Stomach smooth muscle (tissue), 2 donors: Measurements from ENCODE around the gene GPRC5D.
A peak's percentile ranks its signal among the peaks of the same experiment; 100 is the strongest.

Source experiments
- H3K27ac ChIP-seq: one replicate; pipeline ENCODE4 v1.7.0; 2013; ENCODE audit warnings: mild to moderate bottlenecking, low read length, inconsistent platforms
- H3K27me3 ChIP-seq, 2 donors: one replicate each; pipeline ENCODE4 v1.7.0; 2013; ENCODE audit warnings: low read length in 2 of 2; ENCODE audit not compliant: insufficient read depth in 2 of 2, control insufficient read depth in 1 of 2
- H3K36me3 ChIP-seq, 2 donors: one replicate each; pipeline ENCODE4 v1.7.0; 2013; ENCODE audit warnings: low read length in 2 of 2; ENCODE audit not compliant: control insufficient read depth in 2 of 2, insufficient read depth in 2 of 2
- H3K4me1 ChIP-seq: one replicate; pipeline ENCODE4 v1.7.0; 2013; ENCODE audit warnings: low read length; ENCODE audit not compliant: control insufficient read depth, insufficient read depth
- H3K4me3 ChIP-seq, 2 donors: one replicate each; pipeline ENCODE4 v1.7.0; 2013; ENCODE audit warnings: low read length in 2 of 2
- H3K9ac ChIP-seq, 2 donors: one replicate each; pipeline ENCODE4 v1.7.0; 2013; ENCODE audit warnings: low read length in 2 of 2, mild to moderate bottlenecking in 1 of 2
- H3K9me3 ChIP-seq, 2 donors: one replicate each; pipeline ENCODE4 v1.7.0; 2013; ENCODE audit warnings: low read length in 2 of 2; ENCODE audit not compliant: control insufficient read depth in 2 of 2
- donor health status: healthy.
- donor health status: Pancreatic carcinoma.

GPRC5D gene

DNA sequence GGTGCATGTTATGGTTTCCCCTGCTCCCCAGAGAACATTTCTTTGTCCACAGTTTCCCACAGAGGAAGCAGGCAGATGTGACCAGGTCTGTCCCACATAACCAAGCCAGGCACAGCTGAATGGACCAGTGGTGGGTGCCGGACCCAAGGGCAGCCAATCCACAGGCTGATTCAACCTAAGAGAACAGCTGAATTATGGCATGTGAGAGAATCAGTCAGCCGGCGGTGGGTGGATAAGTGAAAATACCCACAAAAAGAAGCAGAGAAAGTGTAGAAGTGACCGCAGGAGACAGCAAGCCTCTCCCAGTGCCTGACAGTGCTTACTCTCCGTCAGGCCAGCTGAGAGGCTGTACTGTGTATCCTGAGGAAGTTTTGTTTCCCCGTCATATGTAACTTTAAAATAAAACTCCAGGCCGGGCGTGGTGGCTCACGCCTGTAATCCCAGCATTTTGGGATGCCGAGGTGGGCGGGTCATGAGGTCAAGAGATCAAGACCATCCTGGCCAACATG is 14.9 kb downstream of the GPRC5D start:
- Histone ChIP-seq H3K4me1 (no peaks in the 10 kb centered on the region), H3K4me3 (no peak overlapping the region)

DNA sequence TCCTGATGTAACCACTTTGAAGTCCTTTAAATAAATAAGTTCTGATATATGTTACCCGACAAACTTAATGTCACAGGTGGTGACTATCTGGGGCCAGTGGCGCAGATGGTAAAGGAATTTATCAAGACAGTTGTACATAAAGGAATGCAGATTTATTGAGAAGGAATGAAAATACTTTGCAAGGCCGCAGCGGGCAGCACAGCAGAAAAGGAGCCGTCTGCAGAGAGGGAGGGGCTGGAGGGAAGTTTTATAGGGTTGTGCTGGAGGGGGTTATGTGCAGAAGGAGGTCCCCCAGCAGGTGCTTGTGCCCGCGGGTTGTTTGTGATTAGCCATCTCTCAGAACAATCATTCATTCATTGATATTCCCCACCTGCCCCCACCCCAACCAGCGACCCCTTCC is 17.4 kb downstream of the GPRC5D start:
- Histone ChIP-seq H3K27me3 (no peaks in the 10 kb centered on the region), H3K4me1 (no peaks in the 10 kb centered on the region), H3K9ac (no peak overlapping the region), H3K9me3 (no peaks in the 10 kb centered on the region), H3K4me3 (no peak overlapping the region), H3K36me3 (no peaks in the 10 kb centered on the region), H3K27ac (no peak overlapping the region)

More for the DNA sequence above, 14.9 kb downstream of the GPRC5D start:
- no peaks in the 10 kb centered on the region for H3K9me3 ChIP-seq
- H3K9ac ChIP-seq, result no peak overlapping the region
- no peaks in the 10 kb centered on the region for H3K27me3 ChIP-seq
- no peak overlapping the region for H3K27ac ChIP-seq
- no peaks in the 10 kb centered on the region for H3K36me3 ChIP-seq

- Histone ChIP-seq H3K9me3 (no peaks in the 10 kb centered on the region), H3K27me3 (no peaks in the 10 kb centered on the region), H3K4me1 (no peaks in the 10 kb centered on the region), H3K27ac (no peak overlapping the region), H3K36me3 (no peaks in the 10 kb centered on the region), H3K4me3 (no peak overlapping the region), H3K9ac (no peak overlapping the region)
Measured at GRCh38 chr12:12933742-12934141, 18.2 kb downstream of the GPRC5D start.

GRCh38 chr12:12930633-12931219 is 21.2 kb downstream of the GPRC5D start:
- Histone ChIP-seq H3K9me3 (no peaks in the 10 kb centered on the region), H3K27ac (no peak overlapping the region), H3K4me3 (no peak overlapping the region), H3K9ac (no peak overlapping the region), H3K27me3 (no peaks in the 10 kb centered on the region), H3K36me3 (no peaks in the 10 kb centered on the region), H3K4me1 (peaks cover 5% of the 10 kb centered on the region)

DNA sequence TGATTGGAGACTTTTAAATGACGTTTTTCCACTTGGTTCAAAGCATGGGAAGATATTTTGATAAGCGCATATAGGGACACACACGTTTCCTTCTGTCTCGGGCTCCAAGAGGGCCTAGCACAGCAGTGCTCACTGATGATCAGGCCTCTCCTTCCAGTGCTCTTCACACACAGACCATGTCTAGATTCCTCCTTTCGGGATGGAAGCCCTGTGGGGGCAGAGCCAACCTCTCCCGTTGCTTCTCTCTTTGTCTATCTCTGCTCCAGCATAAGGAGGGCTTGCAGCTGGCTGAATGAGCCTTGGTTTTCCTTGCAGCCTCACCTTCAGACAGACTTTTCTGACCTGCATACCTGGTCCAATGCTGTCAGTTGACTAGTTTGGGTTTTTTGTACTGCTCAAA is 22.3 kb downstream of the GPRC5D start:
- H3K27me3 ChIP-seq, result no peaks in the 10 kb centered on the region
- peaks cover 5% of the 10 kb centered on the region for H3K4me1 ChIP-seq
- no peaks in the 10 kb centered on the region for H3K9me3 ChIP-seq
- no peak overlapping the region for H3K27ac ChIP-seq
- no peaks in the 10 kb centered on the region for H3K36me3 ChIP-seq
- H3K9ac ChIP-seq, result no peak overlapping the region
- no peak overlapping the region for H3K4me3 ChIP-seq

GRCh38 chr12:12927211-12928079 is 24.5 kb downstream of the GPRC5D start:
- H3K36me3 ChIP-seq, result no peaks in the 10 kb centered on the region
- no peaks in the 10 kb centered on the region for H3K9me3 ChIP-seq
- no peak overlapping the region for H3K27ac ChIP-seq
- H3K27me3 ChIP-seq, result no peaks in the 10 kb centered on the region
- H3K9ac ChIP-seq, result peak overlapping the region in 1 of 2 donors; percentile 51
- H3K4me3 ChIP-seq, result peak overlapping the region; percentile 60 to 66
- H3K4me1 ChIP-seq, result peaks cover 5% of the 10 kb centered on the region

DNA sequence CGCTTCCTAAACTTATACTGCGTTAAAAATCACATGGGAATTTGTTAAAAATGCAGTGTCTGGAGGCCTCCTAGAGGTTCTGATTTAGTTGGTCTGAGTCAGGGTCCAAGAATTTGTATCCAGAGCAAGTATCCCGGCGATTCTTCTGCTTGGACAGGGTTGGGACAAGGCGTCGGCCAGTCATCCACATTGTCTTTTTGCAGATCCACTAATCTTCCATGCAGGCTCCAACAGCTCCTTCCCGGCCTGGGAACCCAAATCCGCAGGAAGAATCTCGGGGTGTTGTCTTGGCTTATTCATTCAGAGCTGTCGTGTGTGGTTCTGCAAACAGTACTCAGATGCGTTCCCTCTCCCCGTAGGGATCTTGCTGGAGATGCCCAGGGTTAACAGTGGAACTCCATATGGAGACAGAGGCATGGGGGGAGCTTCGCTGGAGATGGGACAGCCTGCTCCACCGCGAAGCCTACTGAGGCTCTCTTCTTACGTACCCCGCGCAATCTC is 25.3 kb downstream of the GPRC5D start:
- Histone ChIP-seq H3K27ac (no peak overlapping the region), H3K9me3 (no peaks in the 10 kb centered on the region), H3K4me3 (peak overlapping the region in 1 of 2 donors; percentile 60), H3K27me3 (no peaks in the 10 kb centered on the region), H3K4me1 (peaks cover 5% of the 10 kb centered on the region), H3K9ac (no peak overlapping the region), H3K36me3 (no peaks in the 10 kb centered on the region)

DNA sequence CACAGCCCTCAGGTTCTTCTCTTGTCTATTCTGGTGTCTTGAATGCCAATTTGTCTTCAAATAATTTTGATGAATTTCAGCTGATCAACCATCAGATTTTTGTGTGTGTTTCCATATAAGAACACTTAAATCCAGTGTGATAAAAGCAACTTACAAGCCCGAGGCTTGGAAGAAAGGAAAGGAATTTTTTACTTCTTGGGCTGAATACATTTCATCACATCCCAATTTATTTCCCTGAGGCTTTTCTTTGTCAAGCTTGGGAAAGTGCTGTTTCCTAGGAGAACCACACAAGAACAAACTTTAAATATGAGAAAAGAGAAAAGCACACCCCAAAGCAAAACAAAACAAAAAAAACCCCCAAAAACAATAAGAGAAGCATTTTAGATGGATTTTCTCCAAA is 26.6 kb downstream of the GPRC5D start:
- Histone ChIP-seq H3K9ac (no peak overlapping the region), H3K27ac (no peak overlapping the region)

GRCh38 chr12:12924169-12924568 is 27.8 kb downstream of the GPRC5D start:
- Histone ChIP-seq H3K36me3 (no peaks in the 10 kb centered on the region), H3K4me3 (no peak overlapping the region), H3K4me1 (peaks cover 5% of the 10 kb centered on the region), H3K9ac (no peak overlapping the region), H3K27me3 (no peaks in the 10 kb centered on the region), H3K27ac (no peak overlapping the region), H3K9me3 (no peaks in the 10 kb centered on the region)

More for the DNA sequence above, 26.6 kb downstream of the GPRC5D start:
- Histone ChIP-seq H3K27me3 (no peaks in the 10 kb centered on the region), H3K4me3 (no peak overlapping the region), H3K36me3 (no peaks in the 10 kb centered on the region), H3K4me1 (peaks cover 5% of the 10 kb centered on the region), H3K9me3 (no peaks in the 10 kb centered on the region)

DNA sequence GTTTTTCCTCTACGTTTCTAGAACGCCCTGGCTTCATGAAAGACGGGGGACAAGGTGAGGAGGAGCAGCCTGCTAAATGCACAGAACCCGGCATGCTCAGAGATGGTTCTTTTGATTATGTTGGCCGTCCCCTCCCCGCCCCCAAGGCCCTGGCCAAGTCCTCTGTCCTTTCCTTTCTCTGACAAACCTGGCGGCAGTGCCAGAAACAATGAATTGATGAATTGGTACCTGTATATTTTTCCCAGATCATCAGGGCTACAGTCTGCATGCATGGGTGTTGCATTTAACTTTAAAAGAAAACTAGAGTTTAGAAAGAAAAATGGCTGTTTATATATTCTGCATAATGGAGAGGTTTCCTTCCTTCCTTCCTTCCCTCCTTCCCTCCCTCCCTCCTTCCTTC is 29.0 kb downstream of the GPRC5D start:
- H3K4me3 ChIP-seq, result no peak overlapping the region
- H3K9me3 ChIP-seq, result no peaks in the 10 kb centered on the region
- H3K36me3 ChIP-seq, result no peaks in the 10 kb centered on the region
- H3K27ac ChIP-seq, result no peak overlapping the region
- no peaks in the 10 kb centered on the region for H3K27me3 ChIP-seq
- peaks cover 5% of the 10 kb centered on the region for H3K4me1 ChIP-seq
- no peak overlapping the region for H3K9ac ChIP-seq
